T-helper 1 cell treated with Interleukin-12 subunit alpha and Interleukin-12 subunit beta and Interleukin-4 antibody, amounts not matched to agents 30 ng/mL and 1 ng/mL, for 36 hours (primary cell): Measurements from ENCODE around the gene CEP57. TPM values are rescaled to one million over a fixed set of nuclear protein-coding genes. Genes with fewer than 3 reads are reported as not detected.

Experiments
- intact Hi-C: fragments of 100-400 bp; cut with micrococcal nuclease; formaldehyde crosslinking; loops from one replicate; pipeline ENCODE4 v1.15.1; 2024
- total RNA-seq: library from RNA; stranded (reverse); gene quantifications from 2 replicates; pipeline ENCODE4 v1.2.3, GENCODE V29; 2022

The CEP57 gene
- total RNA-seq = 63.4 and 69.0 TPM in 2 replicates

- intact Hi-C loops = loop anchor here (1.0 to 10.0 kb wide), 13 partner anchors 90 to 1662 kb away; partner anchors contain the start of genes ANKRD49, CCDC82, MRE11 and PANX1
Measured at GRCh38 chr11:95790123-95790932, at the start of gene CEP57. CEP57 (plus strand) TSS chr11:95790498; CDS start chr11:95790699, 201 bp downstream.

GRCh38 chr11:95750101-95750500 is 40.2 kb upstream of the CEP57 start:
- intact Hi-C loops = no loop called here

- intact Hi-C loops = no loop called here
Measured at GRCh38 chr11:95751515-95751914, 38.8 kb upstream of the CEP57 start.

- intact Hi-C loops = no loop called here
Measured at GRCh38 chr11:95760941-95761340, 29.4 kb upstream of the CEP57 start.

- intact Hi-C loops = no loop called here
Measured at GRCh38 chr11:95762534-95762933, 27.8 kb upstream of the CEP57 start.

- intact Hi-C loops = loop anchor here (1.0 kb wide), 10 partner anchors 25 to 1141 kb away; partner anchors contain the start of genes CWC15, ENDOD1, FAM76B and KDM4D
Measured at GRCh38 chr11:95764267-95764898, 25.9 kb upstream of the CEP57 start.

- intact Hi-C loops = no loop called here
Measured at GRCh38 chr11:95766701-95767100, 23.6 kb upstream of the CEP57 start.

- intact Hi-C loops = no loop called here
Measured at GRCh38 chr11:95767498-95767897, 22.8 kb upstream of the CEP57 start.

GRCh38 chr11:95768521-95768920 is 21.8 kb upstream of the CEP57 start:
- intact Hi-C loops = no loop called here

- intact Hi-C loops = no loop called here
Measured at GRCh38 chr11:95776859-95777258, 13.4 kb upstream of the CEP57 start.

- intact Hi-C loops = no loop called here
Measured at GRCh38 chr11:95778699-95779098, 11.6 kb upstream of the CEP57 start.

GRCh38 chr11:95780544-95780943 is 9.8 kb upstream of the CEP57 start:
- intact Hi-C loops = no loop called here

GRCh38 chr11:95788921-95789505 is 1.3 kb upstream of the CEP57 start:
- intact Hi-C loops = loop anchor here (1.0 kb wide), 7 partner anchors 25 to 816 kb away; partner anchors contain the start of genes CWC15, ENDOD1, KDM4D and MAML2

- intact Hi-C loops = loop anchor here (1.0 to 10.0 kb wide), 20 partner anchors 25 to 1661 kb away; partner anchors contain the start of genes ANKRD49, CCDC82, CWC15 and ENDOD1
Measured at GRCh38 chr11:95789506-95790122, 684 bp upstream of the CEP57 start, which contains the start of gene FAM76B. FAM76B (minus strand) TSS chr11:95789782; CDS start chr11:95789478, 304 bp downstream.

GRCh38 chr11:95790933-95791708 is 823 bp downstream of the CEP57 start:
- intact Hi-C loops = loop anchor here (1.0 to 10.0 kb wide), 15 partner anchors 91 to 1663 kb away; partner anchors contain the start of genes ANKRD49, CCDC82, MRE11 and PANX1

GRCh38 chr11:95791709-95792033 is 1.4 kb downstream of the CEP57 start:
- intact Hi-C loops = loop anchor here (1.0 to 10.0 kb wide), 6 partner anchors 131 to 775 kb away; no protein-coding TSS in a partner anchor

- intact Hi-C loops = loop anchor here (5.0 to 10.0 kb wide), 2 partner anchors 270 to 423 kb away; no protein-coding TSS in a partner anchor
Measured at GRCh38 chr11:95792200-95792599, 1.9 kb downstream of the CEP57 start.

GRCh38 chr11:95792700-95793099 is 2.4 kb downstream of the CEP57 start:
- intact Hi-C loops = loop anchor here (5.0 to 10.0 kb wide), 2 partner anchors 270 to 422 kb away; no protein-coding TSS in a partner anchor

GRCh38 chr11:95793116-95793515 is 2.8 kb downstream of the CEP57 start:
- intact Hi-C loops = loop anchor here (5.0 to 10.0 kb wide), 2 partner anchors 269 to 422 kb away; no protein-coding TSS in a partner anchor

GRCh38 chr11:95794086-95794485 is 3.8 kb downstream of the CEP57 start:
- intact Hi-C loops = loop anchor here (5.0 to 10.0 kb wide), 2 partner anchors 268 to 421 kb away; no protein-coding TSS in a partner anchor
